HepG2 (cell line): Measurements from ENCODE around the gene LRRN4. TPM values are rescaled to one million over a fixed set of nuclear protein-coding genes. Genes with fewer than 3 reads are reported as not detected.
A peak's percentile ranks its signal among the peaks of the same experiment; 100 is the strongest.

Experiments used
- AGO1 ChIP-seq: fragments of 200-400 bp; formaldehyde crosslinking; IDR thresholded peaks from 2 replicates; pipeline ENCODE4 v1.6.1; 2017; ENCODE audit warnings: mild to moderate bottlenecking, low read depth, low read length, moderate library complexity; ENCODE audit not compliant: poor library complexity, severe bottlenecking
- ATF1 ChIP-seq: IDR thresholded peaks from 2 replicates; pipeline ENCODE4 v1.6.1; 2016; ENCODE audit warnings: mild to moderate bottlenecking, control low read depth
- FOXA1 ChIP-seq, 2 experiments: fragments of 450-650 bp in 1 of 2; sonication (generic) in 1 of 2; formaldehyde crosslinking in 1 of 2; IDR thresholded peaks; 2 replicates each; pipeline versions ENCODE4 v1.4.0 to v1.6.1; 2016 to 2020; ENCODE audit warnings: missing genetic modification reagents in 1 of 2
- HNF4A ChIP-seq: sonication (generic); formaldehyde crosslinking; IDR thresholded peaks from 2 replicates; pipeline ENCODE4 v1.4.0; 2020; ENCODE audit warnings: missing genetic modification reagents
- JUNB ChIP-seq: sonication (generic); formaldehyde crosslinking; IDR thresholded peaks from 2 replicates; pipeline ENCODE4 v1.8.0; 2022; ENCODE audit warnings: missing genetic modification reagents, mild to moderate bottlenecking, borderline replicate concordance
- KDM1A ChIP-seq: IDR thresholded peaks from 2 replicates; pipeline ENCODE4 v1.6.1; 2016; ENCODE audit warnings: missing compliant biosample characterization
- KLF13 ChIP-seq: sonication (generic); formaldehyde crosslinking; IDR thresholded peaks from 2 replicates; pipeline ENCODE4 v1.4.0; 2020; ENCODE audit warnings: mild to moderate bottlenecking, missing genetic modification reagents
- NFIC ChIP-seq: IDR thresholded peaks from 2 replicates; pipeline ENCODE4 v1.6.1; 2012; ENCODE audit warnings: mild to moderate bottlenecking, low read length, inconsistent platforms
- RCOR2 ChIP-seq: IDR thresholded peaks from 2 replicates; pipeline ENCODE4 v1.6.1; 2016; ENCODE audit warnings: missing biosample characterization, missing genetic modification reagents
- ZKSCAN8 ChIP-seq: IDR thresholded peaks from 2 replicates; pipeline ENCODE4 v1.6.1; 2016; ENCODE audit warnings: borderline replicate concordance, missing genetic modification reagents, missing compliant biosample characterization
- ZNF232 ChIP-seq: sonication (generic); formaldehyde crosslinking; IDR thresholded peaks from 2 replicates; pipeline ENCODE4 v1.4.0; 2020; ENCODE audit warnings: missing genetic modification reagents, borderline replicate concordance
- polyA plus RNA-seq, 8 experiments: library from polyadenylated mRNA; depleted of rRNA in 3 of 8; stranded (reverse) in 7 of 8; unstranded in 1 of 8; fragments of >200 nt; fragmentation: Illumina TruSeq in 4 of 8; extraction: Trizol in 4 of 8; gene quantifications; 2 replicates each; pipeline versions ENCODE4 v1.2.1 to v1.2.3, GENCODE V29; 2011 to 2016; ENCODE audit warnings: low read depth in 4 of 8, missing spikeins in 1 of 8, mixed read lengths in 1 of 8; ENCODE audit not compliant: insufficient read depth in 1 of 8
- total RNA-seq, 5 experiments: library from RNA; depleted of rRNA; stranded (reverse); fragments of >200 nt; fragmentation: Illumina TruSeq; extraction: Trizol; gene quantifications; 2 replicates each; pipeline ENCODE4 v1.2.3, GENCODE V29; 2016; ENCODE audit warnings: low read depth in 1 of 5
- TF ChIP-seq, protein P1 (sequence below): sonication (generic); formaldehyde crosslinking; IDR thresholded peaks from 2 replicates; pipeline ENCODE4 v1.4.0; 2020; ENCODE audit warnings: missing genetic modification reagents, borderline replicate concordance
- TF ChIP-seq, protein P2 (sequence below): sonication (generic); formaldehyde crosslinking; IDR thresholded peaks from 2 replicates; pipeline ENCODE4 v1.4.0; 2020; ENCODE audit warnings: mild to moderate bottlenecking, missing genetic modification reagents, borderline replicate concordance
- TF ChIP-seq, protein P3 (sequence below): sonication (generic); formaldehyde crosslinking; IDR thresholded peaks from 2 replicates; pipeline ENCODE4 v1.4.0; 2020; ENCODE audit warnings: missing genetic modification reagents, borderline replicate concordance
- TF ChIP-seq, protein P4 (sequence below), 2 experiments: sonication (generic) in 1 of 2; formaldehyde crosslinking in 1 of 2; IDR thresholded peaks; 2 replicates each; pipeline versions ENCODE4 v1.4.0 to v1.6.1; 2018 to 2020; ENCODE audit warnings: missing genetic modification reagents in 2 of 2, borderline replicate concordance in 1 of 2, low read depth in 1 of 2, mild to moderate bottlenecking in 1 of 2, missing biosample characterization in 1 of 2

Gene LRRN4
- total and polyA plus RNA-seq, 2 of the 13 experiments (the other 11 are each of a cell fraction or from before 2014, with no cell fraction given): 0.15 to 0.20 TPM

DNA sequence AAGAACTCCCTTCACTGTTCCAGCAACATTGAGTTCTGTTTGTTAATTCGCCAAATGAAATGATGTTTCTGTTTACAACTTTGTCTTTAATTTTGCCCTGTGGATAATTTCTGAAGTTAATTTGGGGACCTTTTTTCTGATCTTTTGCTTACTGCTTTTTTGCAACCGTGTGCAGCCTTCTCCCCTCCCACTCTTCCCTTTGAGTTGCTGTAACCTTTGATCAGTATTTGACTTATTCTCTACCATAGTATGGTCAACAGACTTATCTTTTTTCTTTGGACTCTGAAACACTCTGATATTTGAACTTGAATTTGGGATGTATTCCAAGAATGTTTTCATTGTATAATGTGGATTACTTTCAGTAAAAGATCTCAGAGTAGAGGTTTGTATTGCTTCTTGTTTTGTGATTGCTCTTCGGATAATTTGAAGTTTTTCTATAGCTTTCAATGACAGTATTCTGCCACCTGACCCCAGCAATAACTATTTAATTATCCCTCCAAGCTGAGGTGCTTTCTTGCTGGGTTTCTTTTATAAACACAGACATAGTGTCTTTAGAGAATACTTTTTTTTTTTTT is 46.2 kb downstream of the LRRN4 start (continued):
- TF ChIP-seq, protein P1, sequence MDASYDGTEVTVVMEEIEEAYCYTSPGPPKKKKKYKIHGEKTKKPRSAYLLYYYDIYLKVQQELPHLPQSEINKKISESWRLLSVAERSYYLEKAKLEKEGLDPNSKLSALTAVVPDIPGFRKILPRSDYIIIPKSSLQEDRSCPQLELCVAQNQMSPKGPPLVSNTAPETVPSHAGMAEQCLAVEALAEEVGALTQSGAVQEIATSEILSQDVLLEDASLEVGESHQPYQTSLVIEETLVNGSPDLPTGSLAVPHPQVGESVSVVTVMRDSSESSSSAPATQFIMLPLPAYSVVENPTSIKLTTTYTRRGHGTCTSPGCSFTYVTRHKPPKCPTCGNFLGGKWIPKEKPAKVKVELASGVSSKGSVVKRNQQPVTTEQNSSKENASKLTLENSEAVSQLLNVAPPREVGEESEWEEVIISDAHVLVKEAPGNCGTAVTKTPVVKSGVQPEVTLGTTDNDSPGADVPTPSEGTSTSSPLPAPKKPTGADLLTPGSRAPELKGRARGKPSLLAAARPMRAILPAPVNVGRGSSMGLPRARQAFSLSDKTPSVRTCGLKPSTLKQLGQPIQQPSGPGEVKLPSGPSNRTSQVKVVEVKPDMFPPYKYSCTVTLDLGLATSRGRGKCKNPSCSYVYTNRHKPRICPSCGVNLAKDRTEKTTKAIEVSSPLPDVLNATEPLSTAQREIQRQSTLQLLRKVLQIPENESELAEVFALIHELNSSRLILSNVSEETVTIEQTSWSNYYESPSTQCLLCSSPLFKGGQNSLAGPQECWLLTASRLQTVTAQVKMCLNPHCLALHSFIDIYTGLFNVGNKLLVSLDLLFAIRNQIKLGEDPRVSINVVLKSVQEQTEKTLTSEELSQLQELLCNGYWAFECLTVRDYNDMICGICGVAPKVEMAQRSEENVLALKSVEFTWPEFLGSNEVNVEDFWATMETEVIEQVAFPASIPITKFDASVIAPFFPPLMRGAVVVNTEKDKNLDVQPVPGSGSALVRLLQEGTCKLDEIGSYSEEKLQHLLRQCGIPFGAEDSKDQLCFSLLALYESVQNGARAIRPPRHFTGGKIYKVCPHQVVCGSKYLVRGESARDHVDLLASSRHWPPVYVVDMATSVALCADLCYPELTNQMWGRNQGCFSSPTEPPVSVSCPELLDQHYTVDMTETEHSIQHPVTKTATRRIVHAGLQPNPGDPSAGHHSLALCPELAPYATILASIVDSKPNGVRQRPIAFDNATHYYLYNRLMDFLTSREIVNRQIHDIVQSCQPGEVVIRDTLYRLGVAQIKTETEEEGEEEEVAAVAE: peak; percentile 56; the same call in 1 of the 2 replicates
- TF ChIP-seq ATF1 (CRISPR knock-in tag) (peak; percentile 70; the same call in 1 of the 2 replicates), AGO1 (no peak), KDM1A (CRISPR knock-in tag) (0 out of 2 replicates have a peak, but pooled peaks have one; percentile 60), NFIC (peak; percentile 99), FOXA1 (IDR thresholded peaks at IDR 0.05) (peak; percentile 86), FOXA1 (CRISPR knock-in tag; IDR thresholded peaks at IDR 0.05) (peak; percentile 96), ZKSCAN8 (peak; percentile 96), HNF4A (CRISPR knock-in tag) (peak; percentile 97), ZNF232 (CRISPR knock-in tag) (0 out of 2 replicates have a peak, but pooled peaks have one; percentile 19), RCOR2 (CRISPR knock-in tag) (peak; percentile 77), KLF13 (CRISPR knock-in tag) (no peak), JUNB (peak; percentile 78; the same call in 1 of the 2 replicates)
- TF ChIP-seq, protein P2, sequence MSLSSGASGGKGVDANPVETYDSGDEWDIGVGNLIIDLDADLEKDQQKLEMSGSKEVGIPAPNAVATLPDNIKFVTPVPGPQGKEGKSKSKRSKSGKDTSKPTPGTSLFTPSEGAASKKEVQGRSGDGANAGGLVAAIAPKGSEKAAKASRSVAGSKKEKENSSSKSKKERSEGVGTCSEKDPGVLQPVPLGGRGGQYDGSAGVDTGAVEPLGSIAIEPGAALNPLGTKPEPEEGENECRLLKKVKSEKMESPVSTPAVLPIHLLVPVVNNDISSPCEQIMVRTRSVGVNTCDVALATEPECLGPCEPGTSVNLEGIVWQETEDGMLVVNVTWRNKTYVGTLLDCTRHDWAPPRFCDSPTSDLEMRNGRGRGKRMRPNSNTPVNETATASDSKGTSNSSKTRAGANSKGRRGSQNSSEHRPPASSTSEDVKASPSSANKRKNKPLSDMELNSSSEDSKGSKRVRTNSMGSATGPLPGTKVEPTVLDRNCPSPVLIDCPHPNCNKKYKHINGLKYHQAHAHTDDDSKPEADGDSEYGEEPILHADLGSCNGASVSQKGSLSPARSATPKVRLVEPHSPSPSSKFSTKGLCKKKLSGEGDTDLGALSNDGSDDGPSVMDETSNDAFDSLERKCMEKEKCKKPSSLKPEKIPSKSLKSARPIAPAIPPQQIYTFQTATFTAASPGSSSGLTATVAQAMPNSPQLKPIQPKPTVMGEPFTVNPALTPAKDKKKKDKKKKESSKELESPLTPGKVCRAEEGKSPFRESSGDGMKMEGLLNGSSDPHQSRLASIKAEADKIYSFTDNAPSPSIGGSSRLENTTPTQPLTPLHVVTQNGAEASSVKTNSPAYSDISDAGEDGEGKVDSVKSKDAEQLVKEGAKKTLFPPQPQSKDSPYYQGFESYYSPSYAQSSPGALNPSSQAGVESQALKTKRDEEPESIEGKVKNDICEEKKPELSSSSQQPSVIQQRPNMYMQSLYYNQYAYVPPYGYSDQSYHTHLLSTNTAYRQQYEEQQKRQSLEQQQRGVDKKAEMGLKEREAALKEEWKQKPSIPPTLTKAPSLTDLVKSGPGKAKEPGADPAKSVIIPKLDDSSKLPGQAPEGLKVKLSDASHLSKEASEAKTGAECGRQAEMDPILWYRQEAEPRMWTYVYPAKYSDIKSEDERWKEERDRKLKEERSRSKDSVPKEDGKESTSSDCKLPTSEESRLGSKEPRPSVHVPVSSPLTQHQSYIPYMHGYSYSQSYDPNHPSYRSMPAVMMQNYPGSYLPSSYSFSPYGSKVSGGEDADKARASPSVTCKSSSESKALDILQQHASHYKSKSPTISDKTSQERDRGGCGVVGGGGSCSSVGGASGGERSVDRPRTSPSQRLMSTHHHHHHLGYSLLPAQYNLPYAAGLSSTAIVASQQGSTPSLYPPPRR (CRISPR knock-in tag): peak; percentile 90
- TF ChIP-seq, protein P3, sequence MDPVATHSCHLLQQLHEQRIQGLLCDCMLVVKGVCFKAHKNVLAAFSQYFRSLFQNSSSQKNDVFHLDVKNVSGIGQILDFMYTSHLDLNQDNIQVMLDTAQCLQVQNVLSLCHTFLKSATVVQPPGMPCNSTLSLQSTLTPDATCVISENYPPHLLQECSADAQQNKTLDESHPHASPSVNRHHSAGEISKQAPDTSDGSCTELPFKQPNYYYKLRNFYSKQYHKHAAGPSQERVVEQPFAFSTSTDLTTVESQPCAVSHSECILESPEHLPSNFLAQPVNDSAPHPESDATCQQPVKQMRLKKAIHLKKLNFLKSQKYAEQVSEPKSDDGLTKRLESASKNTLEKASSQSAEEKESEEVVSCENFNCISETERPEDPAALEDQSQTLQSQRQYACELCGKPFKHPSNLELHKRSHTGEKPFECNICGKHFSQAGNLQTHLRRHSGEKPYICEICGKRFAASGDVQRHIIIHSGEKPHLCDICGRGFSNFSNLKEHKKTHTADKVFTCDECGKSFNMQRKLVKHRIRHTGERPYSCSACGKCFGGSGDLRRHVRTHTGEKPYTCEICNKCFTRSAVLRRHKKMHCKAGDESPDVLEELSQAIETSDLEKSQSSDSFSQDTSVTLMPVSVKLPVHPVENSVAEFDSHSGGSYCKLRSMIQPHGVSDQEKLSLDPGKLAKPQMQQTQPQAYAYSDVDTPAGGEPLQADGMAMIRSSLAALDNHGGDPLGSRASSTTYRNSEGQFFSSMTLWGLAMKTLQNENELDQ (CRISPR knock-in tag): no peak
- TF ChIP-seq, protein P4, sequence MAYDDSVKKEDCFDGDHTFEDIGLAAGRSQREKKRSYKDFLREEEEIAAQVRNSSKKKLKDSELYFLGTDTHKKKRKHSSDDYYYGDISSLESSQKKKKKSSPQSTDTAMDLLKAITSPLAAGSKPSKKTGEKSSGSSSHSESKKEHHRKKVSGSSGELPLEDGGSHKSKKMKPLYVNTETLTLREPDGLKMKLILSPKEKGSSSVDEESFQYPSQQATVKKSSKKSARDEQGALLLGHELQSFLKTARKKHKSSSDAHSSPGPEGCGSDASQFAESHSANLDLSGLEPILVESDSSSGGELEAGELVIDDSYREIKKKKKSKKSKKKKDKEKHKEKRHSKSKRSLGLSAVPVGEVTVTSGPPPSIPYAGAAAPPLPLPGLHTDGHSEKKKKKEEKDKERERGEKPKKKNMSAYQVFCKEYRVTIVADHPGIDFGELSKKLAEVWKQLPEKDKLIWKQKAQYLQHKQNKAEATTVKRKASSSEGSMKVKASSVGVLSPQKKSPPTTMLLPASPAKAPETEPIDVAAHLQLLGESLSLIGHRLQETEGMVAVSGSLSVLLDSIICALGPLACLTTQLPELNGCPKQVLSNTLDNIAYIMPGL (CRISPR knock-in tag; IDR thresholded peaks at IDR 0.05; ENCODE audit: borderline replicate concordance in 1 of 2, low read depth in 1 of 2): peak; percentile 56 to 67; a peak in 2 of 4 replicates
